ENCODE results near the gene PNPLA5. TPM values are rescaled to one million over a fixed set of nuclear protein-coding genes. Genes with fewer than 3 reads are reported as not detected.
A peak's percentile ranks its signal among the peaks of the same experiment; 100 is the strongest.

Gene PNPLA5
- total and polyA plus RNA-seq, 10 donors: not detected

DNA sequence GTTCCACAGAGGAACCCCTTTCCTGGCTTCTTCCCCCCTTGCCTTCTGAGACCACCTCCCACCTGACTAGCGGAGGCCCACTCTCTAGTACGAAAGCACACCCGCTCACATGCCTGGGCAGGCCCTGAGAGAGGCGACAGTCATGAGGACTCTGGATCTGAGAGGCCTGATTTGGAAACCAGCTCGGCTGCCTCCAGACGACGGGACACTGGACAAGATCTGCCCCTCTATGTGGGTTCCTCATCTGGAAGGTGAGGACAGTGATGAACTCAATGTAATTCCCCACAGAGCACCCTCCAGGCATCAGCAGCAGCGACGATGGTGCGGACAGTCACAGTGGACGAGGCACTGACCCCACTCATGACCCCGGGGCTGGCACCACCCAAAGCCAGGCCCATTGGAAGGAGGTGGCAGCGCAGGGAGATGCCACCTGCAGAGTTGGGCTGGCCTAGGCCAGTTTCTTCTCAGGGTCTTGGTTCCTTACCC, 37.0 kb downstream of the PNPLA5 start:
- peaks cover 0 to 3% (median 0%) of the 10 kb centered on the region in 6 donors for H3K4me1 ChIP-seq
- H3K27ac ChIP-seq: no peak overlapping the region
- H3K36me3 ChIP-seq: no peaks in the 10 kb centered on the region
- peaks cover 0 to 64% (median 8%) of the 10 kb centered on the region in 7 donors for H3K27me3 ChIP-seq (replicated peaks in 1 of 7)
- no peak overlapping the region for H3K4me3 ChIP-seq
- peak; percentile 40 for DNase-seq
- 90 to 95% (median 91%) methylated on average over 12 to 13 of the region's 13 CpGs for WGBS, 5 donors
- no peak for TF ChIP-seq POLR2A (IDR thresholded peaks at IDR 0.05)
- intact Hi-C loops (cut with DNase I; ENCODE audit: low total_unique reads): no loop called here
- H3K9me3 ChIP-seq: peaks cover 0 to 19% (median 13%) of the 10 kb centered on the region in 8 donors

DNA sequence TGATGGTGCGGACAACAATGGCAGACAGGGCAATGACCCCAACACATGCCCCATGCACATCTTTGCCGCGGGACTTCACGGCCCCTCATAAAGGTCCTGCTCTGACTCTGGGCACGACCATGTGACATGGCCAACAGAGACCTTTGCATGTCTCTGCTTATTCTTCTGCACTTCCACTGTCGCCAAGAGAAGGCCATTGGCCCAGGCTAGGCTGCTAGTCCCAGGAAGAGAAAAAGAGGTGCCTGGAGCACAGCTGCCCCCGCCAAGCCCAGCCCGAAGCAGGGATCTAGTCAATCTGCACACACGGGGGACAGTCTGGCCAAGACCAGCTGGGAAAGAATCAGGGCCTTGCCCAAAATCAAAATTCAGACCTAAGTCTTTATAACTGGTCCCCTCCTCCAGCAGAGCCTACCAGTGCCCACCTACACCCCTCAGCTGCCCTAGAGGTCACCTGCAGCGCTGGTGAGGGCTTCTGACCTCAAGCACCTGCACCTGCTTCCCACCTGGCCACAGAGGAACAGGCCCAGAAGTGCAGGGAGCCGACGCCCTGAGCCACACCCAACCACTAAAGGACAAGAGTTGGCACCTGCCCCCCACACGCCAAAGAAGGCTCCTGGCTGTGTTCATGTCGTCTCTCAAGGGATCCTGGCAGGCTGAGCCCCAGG, 37.6 kb downstream of the PNPLA5 start:
- WGBS, 5 donors: 73 to 88% (median 83%) methylated on average over 12 to 14 of the region's 14 CpGs
- peaks cover 0 to 3% (median 0%) of the 10 kb centered on the region in 6 donors for H3K4me1 ChIP-seq
- DNase-seq: peak; percentile 58

DNA sequence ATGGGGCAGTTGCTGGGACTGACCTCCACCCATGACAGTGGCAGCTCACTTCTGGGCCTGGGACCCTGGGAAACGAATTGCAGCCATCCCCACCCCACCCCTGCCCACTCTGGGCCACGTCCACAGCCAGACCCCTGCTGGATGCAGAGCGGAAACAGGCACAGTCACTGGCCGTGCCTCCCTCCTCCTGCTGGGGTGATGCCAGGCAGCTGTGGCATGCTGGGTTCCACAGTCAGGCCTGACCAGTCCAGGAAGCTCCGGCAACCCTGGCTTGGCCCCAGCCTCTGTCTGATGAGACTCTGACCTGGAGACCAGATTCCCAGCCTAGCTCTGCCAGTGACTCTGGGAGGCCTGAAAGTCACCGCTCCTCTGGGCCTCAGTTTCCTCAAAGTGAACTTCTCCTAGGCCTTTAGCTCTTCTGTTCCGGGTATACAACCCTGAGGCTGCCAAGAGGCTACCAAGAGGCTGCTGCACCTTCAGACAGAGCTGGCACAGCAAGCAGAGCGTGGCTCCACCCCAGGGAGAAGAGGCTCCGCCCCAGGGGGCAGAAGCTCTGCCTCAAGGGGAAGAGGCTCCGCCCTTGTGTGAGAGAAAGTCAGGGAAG, 38.4 kb downstream of the PNPLA5 start:
- peaks cover 0 to 19% (median 13%) of the 10 kb centered on the region in 8 donors for H3K9me3 ChIP-seq
- TF ChIP-seq POLR2AphosphoS5 (IDR thresholded peaks at IDR 0.05): peak in 2 of 3 donors; percentile 19 to 34
- TF ChIP-seq, protein P1, sequence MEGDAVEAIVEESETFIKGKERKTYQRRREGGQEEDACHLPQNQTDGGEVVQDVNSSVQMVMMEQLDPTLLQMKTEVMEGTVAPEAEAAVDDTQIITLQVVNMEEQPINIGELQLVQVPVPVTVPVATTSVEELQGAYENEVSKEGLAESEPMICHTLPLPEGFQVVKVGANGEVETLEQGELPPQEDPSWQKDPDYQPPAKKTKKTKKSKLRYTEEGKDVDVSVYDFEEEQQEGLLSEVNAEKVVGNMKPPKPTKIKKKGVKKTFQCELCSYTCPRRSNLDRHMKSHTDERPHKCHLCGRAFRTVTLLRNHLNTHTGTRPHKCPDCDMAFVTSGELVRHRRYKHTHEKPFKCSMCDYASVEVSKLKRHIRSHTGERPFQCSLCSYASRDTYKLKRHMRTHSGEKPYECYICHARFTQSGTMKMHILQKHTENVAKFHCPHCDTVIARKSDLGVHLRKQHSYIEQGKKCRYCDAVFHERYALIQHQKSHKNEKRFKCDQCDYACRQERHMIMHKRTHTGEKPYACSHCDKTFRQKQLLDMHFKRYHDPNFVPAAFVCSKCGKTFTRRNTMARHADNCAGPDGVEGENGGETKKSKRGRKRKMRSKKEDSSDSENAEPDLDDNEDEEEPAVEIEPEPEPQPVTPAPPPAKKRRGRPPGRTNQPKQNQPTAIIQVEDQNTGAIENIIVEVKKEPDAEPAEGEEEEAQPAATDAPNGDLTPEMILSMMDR (IDR thresholded peaks at IDR 0.05 in 8 of 11, conservative IDR thresholded peaks at IDR 0.05 in 3 of 11): no peak
- H3K27me3 ChIP-seq (replicated peaks in 1 of 7): peaks cover 0 to 64% (median 7%) of the 10 kb centered on the region in 7 donors
- no peaks in the 10 kb centered on the region for H3K36me3 ChIP-seq
- peak; percentile 72 for DNase-seq
- intact Hi-C loops (cut with DNase I; ENCODE audit: low total_unique reads): no loop called here
- H3K27ac ChIP-seq: peak overlapping the region in 4 of 8 donors; percentile 36 to 70 (median 51)
- H3K4me1 ChIP-seq: peaks cover 0 to 3% (median 0%) of the 10 kb centered on the region in 6 donors
- H3K4me3 ChIP-seq: peak overlapping the region in 1 of 8 donors; percentile 43
- 77 to 86% (median 80%) methylated on average over 9 to 10 of the region's 10 CpGs for WGBS, 5 donors

More for the DNA sequence above, 37.6 kb downstream of the PNPLA5 start:
- intact Hi-C loops (cut with DNase I; ENCODE audit: low total_unique reads): no loop called here
- H3K36me3 ChIP-seq: no peaks in the 10 kb centered on the region
- no peak overlapping the region for H3K27ac ChIP-seq
- peaks cover 0 to 64% (median 7%) of the 10 kb centered on the region in 7 donors for H3K27me3 ChIP-seq (replicated peaks in 1 of 7)
- H3K4me3 ChIP-seq: no peak overlapping the region
- H3K9me3 ChIP-seq: peaks cover 0 to 19% (median 13%) of the 10 kb centered on the region in 8 donors
- TF ChIP-seq, protein P1 (IDR thresholded peaks at IDR 0.05 in 8 of 11, conservative IDR thresholded peaks at IDR 0.05 in 3 of 11): no peak
- TF ChIP-seq POLR2AphosphoS5 (IDR thresholded peaks at IDR 0.05) (no peak), POLR2A (IDR thresholded peaks at IDR 0.05) (no peak)

DNA sequence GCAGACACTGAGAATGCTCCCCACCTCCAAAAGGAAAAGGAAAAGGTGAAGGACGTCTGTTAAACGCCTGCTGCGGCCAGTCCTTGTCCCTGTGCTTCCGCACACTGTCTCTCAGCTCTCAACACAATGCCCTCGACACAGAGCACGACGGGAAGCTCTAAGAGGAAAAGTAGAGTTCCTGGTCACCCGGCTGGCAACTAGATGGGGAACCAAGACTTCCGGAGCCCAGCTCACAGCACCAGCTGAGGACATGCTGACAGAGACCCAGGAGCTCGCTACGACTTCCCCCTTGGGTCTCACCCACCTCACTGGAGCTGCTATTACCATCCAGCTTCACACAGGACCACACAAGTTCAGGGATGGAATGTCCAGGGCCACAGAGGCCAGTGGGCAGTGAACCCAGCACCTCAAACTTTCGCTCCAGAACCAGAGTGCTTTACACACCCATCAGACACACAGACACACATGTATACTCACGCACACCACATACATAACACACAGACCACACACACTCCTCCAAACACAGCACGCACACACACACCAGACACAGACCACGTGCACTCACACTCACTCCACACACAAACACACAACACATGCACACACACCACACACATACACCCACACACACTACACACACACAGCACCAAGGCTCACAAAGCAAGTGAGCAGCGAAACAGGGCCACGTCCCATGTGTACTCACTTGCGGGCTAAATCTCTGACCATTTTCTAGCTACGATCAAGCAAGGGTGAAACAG, 39.1 kb downstream of the PNPLA5 start:
- peaks cover 0 to 3% (median 0%) of the 10 kb centered on the region in 6 donors for H3K4me1 ChIP-seq
- WGBS, 5 donors: 44 to 65% (median 45%) methylated on average over 16 to 19 of the region's 19 CpGs
- peaks cover 0 to 63% (median 7%) of the 10 kb centered on the region in 7 donors for H3K27me3 ChIP-seq (replicated peaks in 1 of 7)
- H3K9me3 ChIP-seq: peaks cover 0 to 18% (median 13%) of the 10 kb centered on the region in 8 donors
- DNase-seq: peak; percentile 63
- intact Hi-C loops (cut with DNase I; ENCODE audit: low total_unique reads): no loop called here
- peak overlapping the region in 1 of 8 donors; percentile 43 for H3K4me3 ChIP-seq
- peak in 2 of 3 donors; percentile 53 to 62 for TF ChIP-seq POLR2AphosphoS5 (IDR thresholded peaks at IDR 0.05)
- TF ChIP-seq, protein P1 (IDR thresholded peaks at IDR 0.05 in 8 of 11, conservative IDR thresholded peaks at IDR 0.05 in 3 of 11): no peak
- no peak for TF ChIP-seq POLR2A (IDR thresholded peaks at IDR 0.05)
- H3K36me3 ChIP-seq: no peaks in the 10 kb centered on the region
- H3K27ac ChIP-seq: peak overlapping the region in 4 of 8 donors; percentile 48 to 70 (median 60)
